HG03175 (cell line): ENCODE results near the gene ALDH1L1.
"Not testable (repeated sequence)": the region's sequence is repeated elsewhere in the genome, so short reads cannot be mapped to it uniquely, and the experiment has no call there.

Experiments used
- ATAC-seq: cut with Tn5 transposase; IDR thresholded peaks from one replicate; pipeline ENCODE4 v1.9.1; 2021; ENCODE audit warnings: mild to moderate bottlenecking, moderate library complexity; ENCODE audit not compliant: unreplicated experiment

ALDH1L1 gene

DNA sequence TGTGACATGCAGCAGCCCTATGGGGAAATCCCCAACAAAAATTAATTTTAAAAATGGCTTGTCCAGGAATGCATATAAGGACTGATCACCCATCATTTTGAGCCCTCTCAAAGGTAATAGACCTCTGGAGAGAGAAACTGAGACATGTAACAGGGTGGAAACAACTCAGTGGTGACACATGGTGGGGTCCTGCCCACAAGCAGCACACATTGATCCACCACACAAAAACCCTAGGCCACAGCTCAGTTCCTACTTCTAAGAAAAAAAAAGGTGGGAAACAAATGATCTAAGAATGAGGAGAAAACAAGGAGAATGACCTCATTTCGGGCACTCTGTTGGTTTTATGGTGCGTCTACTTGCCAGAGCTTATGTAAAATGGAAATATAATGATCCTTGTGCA, 94.5 kb downstream of the ALDH1L1 start:
- ATAC-seq: no peak

DNA sequence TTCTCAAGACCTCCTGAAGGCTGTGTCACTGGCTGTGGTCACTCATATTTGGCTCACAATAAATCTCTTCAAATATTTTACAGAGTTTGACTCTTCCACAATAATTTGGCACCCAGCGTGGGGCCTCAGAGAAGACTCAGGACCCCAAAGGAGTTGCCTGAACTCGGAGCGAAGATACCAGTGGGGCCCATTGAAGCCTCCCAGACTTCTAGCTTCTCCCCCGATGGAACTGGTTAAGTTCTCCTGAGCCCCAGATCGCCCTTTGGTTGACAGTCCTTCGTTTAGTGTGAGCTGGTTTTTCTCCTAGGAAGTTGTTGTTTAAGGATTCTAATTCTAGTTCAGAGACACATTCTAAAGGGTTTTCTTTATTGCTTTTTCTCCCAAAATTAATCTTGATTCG, 95.1 kb downstream of the ALDH1L1 start:
- no peak for ATAC-seq

DNA sequence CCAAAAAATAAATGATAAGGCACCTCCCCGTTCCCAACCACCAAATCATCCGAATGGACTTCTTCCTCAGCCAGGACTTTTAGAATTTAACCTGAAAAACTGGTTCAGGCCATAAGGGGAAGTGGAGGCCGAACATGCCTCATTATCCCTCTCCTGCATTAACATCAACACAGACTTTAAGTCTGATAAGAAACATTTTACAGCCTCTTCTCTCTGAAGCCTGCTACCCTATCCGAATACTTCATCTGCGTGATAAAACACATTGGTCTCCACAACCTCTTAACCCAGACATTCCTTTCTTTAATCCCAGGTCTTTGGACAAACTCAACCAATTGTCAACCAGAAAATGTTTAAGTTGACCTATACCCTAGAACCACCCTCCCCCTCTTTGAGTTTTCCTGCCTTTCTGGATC, 95.6 kb downstream of the ALDH1L1 start:
- ATAC-seq: no peak

DNA sequence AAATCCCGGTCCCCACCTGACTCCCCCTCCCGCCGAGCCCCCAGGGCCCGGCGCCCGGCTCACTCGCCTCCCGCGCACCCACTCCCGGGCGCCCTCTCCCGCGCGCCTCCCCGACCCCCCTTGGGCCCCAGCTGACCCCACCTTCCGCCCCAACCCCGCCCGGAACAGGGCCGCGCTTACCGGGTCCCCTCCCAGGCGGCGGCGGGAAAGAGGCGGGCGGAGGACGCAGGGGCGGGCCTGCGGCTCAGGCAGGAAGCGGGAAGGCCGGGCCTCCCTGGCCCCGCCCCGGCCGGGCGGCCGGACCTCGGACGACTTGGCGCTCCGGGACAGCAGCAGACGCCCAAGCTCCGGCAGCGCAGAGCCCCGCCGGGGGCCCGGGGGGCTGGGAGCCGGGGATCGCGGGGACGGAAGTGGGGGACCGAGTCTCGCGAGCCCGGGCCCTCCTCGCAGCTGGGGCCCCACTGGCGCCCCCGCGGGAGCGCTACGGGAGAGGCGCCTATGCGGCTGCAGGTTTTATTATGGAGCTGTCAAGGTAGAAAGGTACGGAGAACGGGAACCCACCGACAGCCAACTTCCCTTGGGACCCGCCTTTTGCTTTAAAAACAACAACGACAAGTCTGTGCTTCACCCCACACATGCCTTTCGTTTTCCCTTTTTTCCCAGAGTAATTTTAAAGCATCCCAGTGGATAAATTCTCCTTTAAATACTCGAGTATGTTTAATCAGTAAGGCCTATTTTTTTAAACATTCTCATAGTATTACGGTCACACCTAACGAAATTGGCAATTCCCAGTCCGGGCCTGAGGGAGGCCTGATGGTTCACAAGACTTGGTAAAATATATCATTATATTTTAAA, 96.2 kb downstream of the ALDH1L1 start, which contains the start of gene SLC41A3:
Gene SLC41A3, minus strand, starts transcription at position 212 of the 855 bp plus-strand sequence. CDS start 15,905 bp downstream, outside the sequence.
- peak; percentile 90 for ATAC-seq

DNA sequence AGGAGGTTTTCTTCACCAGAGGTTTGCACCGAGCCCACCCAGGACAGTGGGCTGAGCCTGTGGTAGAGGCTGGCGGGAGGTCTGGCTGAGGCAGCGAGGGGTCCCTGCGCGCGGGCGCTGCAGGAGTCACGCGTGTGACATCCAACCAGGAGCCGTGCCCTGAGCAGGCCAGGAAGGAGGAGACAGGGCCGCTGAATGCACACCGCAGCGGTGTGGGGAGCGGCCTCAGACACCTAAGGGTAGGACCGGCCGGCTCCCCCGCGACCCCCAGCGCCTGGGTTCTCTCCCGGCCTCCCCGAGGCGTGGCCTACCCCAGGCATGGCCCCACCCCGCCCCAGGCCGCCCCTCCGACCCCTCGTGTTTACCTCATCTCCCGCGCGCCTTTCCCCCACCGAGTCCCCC, 96.9 kb downstream of the ALDH1L1 start:
- ATAC-seq: peak; percentile 54

DNA sequence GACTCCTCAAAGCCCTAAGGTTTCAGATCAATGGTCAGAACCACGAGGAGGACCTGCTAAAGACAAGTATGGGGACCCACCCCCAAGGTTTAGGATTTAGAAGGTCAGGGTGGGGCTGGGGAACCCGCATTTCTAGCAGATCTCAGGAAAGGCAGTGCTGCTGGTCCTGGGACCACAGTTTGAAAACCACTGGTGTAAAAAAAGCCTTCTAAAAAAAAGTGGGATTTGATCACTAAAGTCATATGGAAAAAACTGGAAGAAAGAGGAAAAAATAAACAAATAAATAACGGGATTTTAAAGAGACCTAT, 97.3 kb downstream of the ALDH1L1 start:
- ATAC-seq: no peak

DNA sequence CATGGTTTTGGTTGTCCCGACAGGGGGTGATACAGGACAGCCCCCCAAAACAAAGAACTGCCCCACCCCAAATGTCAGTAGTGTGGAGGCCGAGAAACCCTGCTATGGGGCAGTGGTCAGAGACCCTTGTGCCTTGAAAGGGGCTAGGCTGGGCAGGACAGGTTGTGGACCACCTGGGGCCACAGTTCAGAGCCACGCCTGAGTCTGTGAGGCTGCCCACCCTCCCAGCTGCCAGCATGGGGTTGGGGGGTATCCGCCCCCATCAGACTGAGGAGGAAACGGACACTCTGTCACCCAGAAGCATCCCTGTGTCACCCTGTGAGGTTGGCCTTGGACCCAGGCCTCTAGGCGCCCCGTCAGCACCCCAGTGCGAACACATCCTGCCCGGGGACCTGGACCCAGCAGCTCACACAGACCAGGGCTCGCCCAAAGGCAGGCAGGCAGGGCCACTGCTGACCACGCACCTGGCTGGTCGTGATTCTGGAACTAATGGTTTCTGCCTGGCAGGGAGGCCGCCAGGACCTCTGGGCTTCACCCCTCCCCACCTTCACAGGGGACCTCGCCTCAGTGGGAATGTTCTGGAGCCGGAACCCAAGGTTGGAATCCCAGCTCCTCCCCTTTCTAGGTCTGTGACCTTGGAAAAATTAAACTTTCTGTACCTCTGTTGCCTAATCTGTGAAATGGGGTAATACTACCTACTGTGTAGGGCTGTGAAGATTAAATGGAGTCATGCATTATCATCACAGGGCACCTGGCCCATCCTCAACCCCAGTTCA, 97.8 kb downstream of the ALDH1L1 start:
- no peak for ATAC-seq

DNA sequence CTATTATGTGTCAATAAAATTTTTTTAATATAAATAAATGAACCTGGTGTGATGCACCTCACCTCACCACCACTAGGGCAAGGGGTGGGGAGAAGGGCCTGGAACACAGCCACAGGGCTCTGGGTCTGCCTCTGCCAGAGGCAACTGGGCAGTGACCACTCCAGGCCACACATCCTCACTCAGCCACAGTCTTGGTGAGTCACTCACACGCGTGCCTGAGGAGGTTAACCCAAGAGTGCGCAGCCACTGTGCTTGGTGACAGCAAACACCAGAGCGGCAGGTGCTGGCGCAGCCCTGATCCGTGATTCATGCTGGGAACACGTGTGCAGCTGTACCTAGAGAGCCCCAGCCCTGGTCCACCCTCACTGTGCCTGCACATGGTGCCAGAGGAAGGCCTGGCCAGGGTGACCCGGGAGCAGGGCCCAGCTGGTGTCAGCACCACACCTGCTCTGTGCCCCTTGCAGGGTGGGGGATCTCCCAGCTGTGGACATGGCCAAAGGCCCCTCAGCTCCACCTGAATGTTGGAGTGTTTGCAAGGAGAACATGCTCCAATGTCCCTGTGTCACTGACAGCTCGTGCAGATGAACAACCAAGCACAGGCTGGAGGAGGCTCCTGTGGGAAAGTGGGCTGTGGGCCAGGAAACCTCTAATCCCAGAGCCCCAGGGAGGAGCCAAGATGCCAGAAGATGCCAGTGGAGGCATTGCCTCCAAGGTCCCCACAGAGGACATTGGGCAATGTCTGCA, 98.6 kb downstream of the ALDH1L1 start:
- ATAC-seq: no peak

DNA sequence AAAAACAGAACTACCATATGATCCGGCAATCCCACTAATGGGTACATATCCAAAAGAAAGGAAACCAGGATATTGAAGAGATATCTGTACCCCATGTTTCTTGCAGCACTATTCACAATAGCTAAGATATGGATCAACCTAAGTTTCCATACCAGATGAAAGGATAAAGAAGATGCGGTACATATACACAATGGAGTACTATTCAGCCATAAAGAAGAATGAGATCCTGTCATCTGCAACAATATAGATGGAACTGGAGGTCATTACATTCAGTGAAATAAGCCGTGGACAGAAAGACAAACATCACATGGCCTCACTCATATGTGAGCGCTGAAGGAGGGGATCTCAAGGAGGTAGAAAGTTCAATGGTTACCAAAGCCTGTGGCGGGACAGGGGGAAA, 99.4 kb downstream of the ALDH1L1 start:
- ATAC-seq: no peak

DNA sequence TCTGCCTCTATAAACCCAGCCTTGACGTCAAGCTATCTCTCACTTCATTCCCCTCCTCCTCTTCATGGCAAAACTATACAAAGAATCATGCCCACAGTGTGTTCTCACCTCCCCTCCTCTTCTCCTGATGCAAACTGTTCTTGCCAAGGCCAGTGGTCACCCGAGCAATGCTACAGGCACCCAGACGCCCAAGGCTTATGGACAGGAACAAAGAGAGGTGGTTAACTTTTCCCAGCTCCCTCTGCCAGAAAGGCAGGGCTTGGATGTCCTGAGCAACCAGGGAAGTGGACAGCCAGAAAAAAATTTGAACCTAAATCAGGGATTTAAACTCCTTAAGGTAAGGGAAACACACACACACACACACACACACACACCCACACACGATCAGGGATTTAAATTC, 101.5 kb downstream of the ALDH1L1 start:
- no peak for ATAC-seq

DNA sequence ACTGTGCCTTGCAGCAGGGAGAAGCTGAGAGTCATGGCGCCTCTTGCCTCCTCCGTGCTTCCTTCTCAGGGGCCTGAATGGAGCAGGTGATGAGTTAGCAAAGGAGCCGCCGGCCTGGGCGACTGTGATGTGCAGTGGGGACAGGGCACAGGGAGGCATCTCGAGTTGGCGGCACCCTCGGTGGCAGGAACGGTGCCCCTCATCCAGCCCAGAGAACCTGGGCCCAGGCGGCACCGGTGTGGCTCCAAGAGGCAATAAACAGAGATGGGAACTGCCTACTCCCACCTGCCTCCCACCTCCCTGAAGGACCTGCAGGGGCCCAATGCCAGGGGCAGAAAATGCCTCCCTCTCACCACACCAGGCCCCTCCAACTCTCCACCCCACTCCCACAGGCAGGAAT, 102.6 kb downstream of the ALDH1L1 start:
- ATAC-seq: no peak

DNA sequence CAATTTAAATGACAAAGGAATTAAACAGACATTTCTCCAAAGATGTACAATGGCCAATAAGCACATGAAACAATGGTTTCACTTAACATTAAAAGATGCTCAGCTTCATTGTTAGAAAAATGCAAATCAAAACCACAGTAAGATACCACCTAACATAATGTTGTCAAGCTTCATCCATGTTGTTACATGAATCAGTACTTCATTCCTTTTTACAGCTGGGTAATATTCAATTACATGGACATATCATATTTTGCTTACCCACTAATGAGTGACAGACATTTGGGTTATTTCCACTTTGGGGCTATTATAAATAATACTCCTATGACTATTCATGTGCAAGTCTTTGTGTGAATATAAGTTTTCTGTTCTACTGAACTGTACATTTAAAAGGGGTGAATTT, 104.2 kb downstream of the ALDH1L1 start:
- ATAC-seq: no peak

DNA sequence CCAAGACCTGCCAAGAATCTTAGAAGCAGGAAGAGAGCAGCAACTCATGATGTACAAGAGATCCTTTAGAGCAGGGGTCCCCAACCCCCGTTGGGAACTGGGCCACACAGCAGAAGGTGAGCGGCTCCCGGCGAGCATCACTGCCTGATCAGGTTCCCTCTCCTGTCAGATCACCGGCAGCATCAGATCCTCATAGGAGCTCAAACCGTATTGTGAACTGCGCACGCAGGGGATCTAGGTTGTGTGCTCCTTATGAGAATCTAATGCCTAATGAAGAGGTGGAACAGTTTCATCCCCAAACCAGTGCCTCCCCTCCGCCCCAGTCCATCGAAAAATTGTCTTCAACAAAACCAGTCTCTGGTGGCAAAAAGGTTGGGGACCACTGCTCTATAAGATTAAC, 110.2 kb downstream of the ALDH1L1 start:
- ATAC-seq: no peak

DNA sequence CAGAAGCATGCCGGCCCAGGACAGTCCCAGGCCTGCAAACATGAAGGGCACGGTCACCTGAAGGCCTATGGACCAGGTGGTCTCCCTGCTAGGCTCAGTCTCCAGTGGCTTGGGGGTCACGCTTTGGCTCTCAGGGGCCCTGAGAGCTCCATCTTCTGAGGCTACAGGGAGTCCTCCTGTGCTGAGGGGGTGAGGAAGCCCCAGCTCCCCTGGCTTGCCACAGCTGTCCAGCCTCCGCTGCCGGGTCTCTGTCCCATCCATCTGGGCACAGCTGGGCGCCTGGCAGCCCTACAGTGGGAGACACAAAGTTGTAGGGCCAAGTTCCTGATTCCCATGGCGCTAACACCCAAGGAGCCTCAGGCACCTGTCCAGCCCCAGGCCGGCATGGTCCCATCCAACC, 112.4 kb downstream of the ALDH1L1 start:
- ATAC-seq: no peak

DNA sequence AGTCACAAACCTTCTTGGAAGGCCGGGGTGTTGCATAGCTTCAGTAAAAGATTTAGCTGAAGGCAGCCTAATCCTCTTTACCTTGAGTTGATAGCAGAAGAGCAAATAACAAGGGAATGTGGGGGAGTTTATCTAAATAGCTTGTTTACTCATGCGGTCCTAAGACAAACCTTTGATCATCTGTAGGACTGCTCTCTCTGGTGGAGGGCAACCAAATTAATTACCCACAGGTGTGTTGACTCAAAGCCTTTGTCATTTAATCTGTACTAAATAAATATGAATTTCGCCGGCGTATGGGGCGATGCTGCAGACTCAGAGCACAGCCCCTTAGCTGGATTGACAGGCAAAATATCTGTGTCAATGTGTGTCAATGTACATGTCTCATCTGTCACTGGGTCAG, 113.7 kb downstream of the ALDH1L1 start:
- ATAC-seq: not testable (repeated sequence)

DNA sequence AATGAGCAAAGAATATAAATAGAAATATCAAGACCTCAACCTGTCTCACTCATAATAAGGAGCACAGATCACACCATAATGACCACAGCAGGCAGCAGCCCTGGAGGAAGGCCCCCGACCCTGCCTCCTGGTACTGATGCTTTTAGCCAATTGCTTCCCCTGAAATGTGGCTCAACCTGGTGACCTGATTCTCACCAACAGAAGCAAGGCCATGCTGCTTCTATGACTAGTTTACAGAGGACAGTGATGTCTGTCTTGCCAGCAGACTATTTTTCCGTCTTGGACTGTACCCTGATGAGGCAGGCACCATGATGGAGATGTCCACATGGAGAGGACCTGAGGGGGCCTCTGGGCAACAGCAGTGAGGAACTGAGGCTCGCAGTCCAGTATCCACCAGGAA, 114.5 kb downstream of the ALDH1L1 start:
- ATAC-seq: no peak

DNA sequence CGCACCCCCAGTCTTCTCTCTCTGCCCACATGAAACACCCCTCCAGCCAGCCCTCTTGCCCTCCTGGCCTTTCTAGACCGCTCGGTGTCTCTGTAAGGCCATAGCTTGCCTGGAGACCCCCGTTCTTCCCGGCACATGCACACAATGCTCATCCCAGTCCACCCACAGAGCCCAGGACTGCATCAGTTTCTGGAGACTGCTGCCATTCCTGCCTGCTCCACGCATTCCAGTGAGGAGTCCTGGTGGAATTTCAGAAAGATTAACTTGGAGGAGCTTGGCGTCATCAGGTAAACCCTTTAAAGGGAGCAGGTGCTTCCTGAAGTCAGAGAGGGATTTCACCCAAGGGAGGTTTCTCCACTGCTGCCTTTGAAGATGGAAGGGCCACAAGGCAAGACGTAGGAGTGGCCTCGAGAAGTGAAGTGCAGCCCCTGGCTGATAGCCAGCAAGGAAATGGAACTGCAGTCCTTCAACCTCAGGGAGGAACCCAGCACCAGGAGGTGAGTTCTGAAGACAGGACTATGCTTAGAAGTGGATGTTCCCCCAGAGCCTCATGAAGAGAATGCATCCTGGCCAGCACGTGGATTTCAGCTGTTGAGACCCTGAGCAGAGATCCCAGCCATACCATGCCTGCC, 115.6 kb downstream of the ALDH1L1 start:
- no peak for ATAC-seq

DNA sequence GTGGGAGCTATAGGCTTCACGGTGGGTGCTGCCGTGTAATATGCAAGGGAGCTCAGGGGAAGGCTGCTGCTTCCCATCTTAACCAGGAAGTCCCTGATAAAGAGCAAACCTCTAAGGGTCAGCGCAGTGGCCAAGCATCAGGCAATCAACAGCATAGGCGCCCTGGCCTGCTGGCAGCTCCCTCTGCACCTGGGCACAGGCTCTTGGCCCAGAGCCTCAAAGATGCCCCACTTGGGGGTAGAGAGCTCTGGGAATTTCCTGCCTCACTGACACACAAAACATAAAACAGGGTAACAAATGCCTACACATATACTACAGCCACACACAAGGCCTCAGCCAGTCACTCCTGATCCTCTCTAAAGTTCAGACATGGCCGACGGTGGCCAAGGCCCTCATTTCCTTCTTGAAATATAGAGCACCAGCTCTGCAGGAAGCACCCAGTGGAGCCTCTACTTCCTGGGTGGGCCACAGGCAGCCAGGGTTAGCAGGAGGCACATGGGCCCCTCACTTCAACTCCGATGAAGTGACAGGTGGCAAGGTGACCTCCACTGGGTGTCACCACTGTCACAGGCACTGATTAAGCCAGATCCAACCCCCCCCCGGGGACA, 116.9 kb downstream of the ALDH1L1 start:
- no peak for ATAC-seq

DNA sequence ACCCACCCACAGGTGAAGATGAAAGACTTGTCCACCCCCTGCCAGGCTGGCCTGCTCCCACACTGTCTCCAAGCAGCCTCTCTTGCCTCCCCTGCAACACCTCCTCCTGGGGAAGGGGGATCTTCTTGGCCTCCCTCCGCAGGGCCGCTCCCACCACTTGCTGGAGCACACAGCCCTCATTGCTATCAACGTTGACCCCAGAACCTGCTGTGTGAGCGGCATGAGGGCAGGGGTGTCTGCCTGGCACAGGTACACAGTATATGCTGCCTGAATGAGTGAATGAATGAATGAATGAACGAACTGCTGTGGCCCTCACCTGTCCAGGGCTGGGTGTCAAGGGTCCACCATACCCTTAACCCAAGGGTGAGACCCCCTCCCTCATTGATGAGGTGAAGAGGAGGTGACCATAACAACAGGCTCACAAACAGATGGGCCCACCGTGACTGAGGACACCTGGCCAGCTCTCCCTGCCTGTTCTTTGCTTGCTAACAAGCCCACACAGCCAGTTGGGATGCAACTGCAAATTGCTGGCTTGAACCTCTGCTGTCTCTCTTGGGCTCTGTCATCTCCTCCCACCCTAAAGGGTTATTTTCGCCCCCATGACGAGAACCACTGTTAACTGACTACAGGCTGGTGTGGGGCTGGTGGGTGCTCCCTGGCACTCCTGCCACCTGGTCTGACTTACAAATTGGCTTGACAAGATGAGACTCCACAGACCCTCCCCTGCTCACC, 118.9 kb downstream of the ALDH1L1 start:
- ATAC-seq: no peak

DNA sequence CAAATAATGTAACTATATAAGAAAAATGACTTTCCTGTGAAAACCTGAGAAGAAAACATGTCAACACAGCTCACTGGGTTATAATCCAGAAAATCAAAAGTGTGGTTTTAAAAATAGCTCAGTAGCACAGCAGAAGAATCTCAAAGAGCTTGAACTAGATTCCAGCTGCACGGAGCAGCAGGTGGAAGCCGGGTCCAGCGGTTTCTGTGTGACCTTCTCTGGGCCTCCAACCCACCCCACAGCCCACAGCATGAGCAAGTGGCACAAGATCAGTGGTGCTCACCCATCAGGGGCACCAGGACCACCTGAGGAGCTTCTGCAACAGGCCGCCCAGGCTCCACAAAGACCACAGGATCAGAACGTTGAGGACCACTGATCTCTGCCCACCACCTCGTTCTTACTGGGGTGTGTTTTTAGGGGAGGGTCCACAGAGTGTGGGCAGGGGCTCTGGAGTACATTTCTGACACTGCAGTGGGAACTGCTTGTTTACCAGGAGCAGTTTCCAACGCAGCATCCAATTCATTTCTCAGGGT, 119.7 kb downstream of the ALDH1L1 start:
- no peak for ATAC-seq
